Progenitor cell of endocrine pancreas (in vitro differentiated cells): ENCODE results near the gene SPTSSB. TPM values are rescaled to one million over a fixed set of nuclear protein-coding genes. Genes with fewer than 3 reads are reported as not detected.
A peak's percentile ranks its signal among the peaks of the same experiment; 100 is the strongest.

Experiments used
- DNase-seq: peaks from one replicate; pipeline ENCODE4 v3.0.0; 2021; ENCODE audit warnings: low spot score; ENCODE audit not compliant: unreplicated experiment
- H3K27ac Mint-ChIP-seq: 2 replicates; pipeline ENCODE4 v1.8.0; 2021; ENCODE audit warnings: mild to moderate bottlenecking, moderate library complexity, mixed read lengths
- H3K27me3 Mint-ChIP-seq: 2 replicates; pipeline ENCODE4 v1.8.0; 2021; ENCODE audit warnings: mixed read lengths
- H3K36me3 Mint-ChIP-seq: 2 replicates; pipeline ENCODE4 v1.8.0; 2022; ENCODE audit warnings: mixed read lengths; ENCODE audit not compliant: insufficient read depth
- H3K4me1 Mint-ChIP-seq: 2 replicates; pipeline ENCODE4 v1.8.0; 2021; ENCODE audit warnings: low read depth, mixed read lengths
- H3K4me3 Mint-ChIP-seq: 2 replicates; pipeline ENCODE4 v1.8.0; 2021; ENCODE audit warnings: low read depth, mild to moderate bottlenecking, moderate library complexity, mixed read lengths
- H3K9me3 Mint-ChIP-seq: 2 replicates; pipeline ENCODE4 v1.8.0; 2021; ENCODE audit warnings: low read depth, mixed read lengths
- total RNA-seq: library from RNA; stranded (reverse); gene quantifications from 2 replicates; pipeline ENCODE4 v1.2.1, GENCODE V29; 2021
- TF ChIP-seq, protein P1 (sequence below): fragments of 200-600 bp; sonication (generic); IDR thresholded peaks from one replicate; pipeline ENCODE4 v1.5.0; 2021; ENCODE audit warnings: antibody characterized with exemption, mild to moderate bottlenecking; ENCODE audit not compliant: unreplicated experiment

SPTSSB gene
- total RNA-seq, 1 donor from 2014 or later, result 30.1 TPM

DNA sequence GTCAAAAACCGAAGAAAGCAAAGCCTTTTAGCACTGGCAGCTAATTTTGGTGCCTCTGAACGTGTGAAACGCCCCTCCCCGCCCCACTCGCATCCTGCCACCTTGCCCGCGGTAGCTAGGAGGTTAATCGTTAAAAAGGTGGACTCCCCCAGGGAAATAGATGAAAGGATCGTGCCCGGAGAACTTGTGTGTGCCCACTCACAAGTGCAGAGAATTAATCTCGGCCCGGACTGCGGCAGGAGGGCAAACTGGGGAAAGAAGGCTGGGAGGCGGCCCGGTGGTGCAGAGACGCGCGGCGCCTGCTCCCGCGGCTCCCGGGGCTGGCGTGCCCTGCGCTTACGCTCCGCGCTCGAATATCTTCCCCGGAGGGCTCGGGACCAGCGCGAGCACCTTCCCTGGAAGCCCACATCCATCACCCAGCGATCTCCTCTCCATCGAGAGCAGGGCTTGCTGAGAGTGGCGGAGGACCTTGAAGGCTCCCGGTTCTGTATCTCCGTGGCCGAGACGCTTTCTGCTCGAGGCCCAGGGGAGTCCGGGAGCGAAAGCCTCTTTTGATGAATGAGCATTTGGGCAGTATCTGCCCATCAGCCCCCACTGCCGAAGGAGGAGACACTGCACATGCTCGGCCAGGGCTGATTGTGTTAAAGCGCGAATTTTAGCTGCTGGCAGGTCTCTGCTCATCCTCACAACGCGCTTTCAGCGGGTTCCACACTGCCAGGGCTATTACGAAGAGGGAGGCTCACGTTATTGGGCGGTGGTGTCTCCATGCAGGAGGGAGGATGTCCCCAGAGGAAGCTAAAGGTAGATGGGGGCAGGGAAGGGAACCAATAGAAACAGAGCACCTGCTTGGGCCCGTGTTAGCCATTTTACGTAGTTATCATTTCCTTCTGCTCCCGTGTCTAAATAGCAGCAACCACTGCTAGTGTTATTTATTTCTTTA, 1.3 kb upstream of the SPTSSB start:
- H3K36me3 Mint-ChIP-seq, result peaks cover 7% of the 10 kb centered on the region
- no peaks in the 10 kb centered on the region for H3K27me3 Mint-ChIP-seq
- H3K27ac Mint-ChIP-seq, result peak overlapping the region; percentile 94
- H3K9me3 Mint-ChIP-seq, result peaks cover 4% of the 10 kb centered on the region
- H3K4me1 Mint-ChIP-seq, result peaks cover 12% of the 10 kb centered on the region
- peak overlapping the region; percentile 83 for H3K4me3 Mint-ChIP-seq
- TF ChIP-seq, protein P1, sequence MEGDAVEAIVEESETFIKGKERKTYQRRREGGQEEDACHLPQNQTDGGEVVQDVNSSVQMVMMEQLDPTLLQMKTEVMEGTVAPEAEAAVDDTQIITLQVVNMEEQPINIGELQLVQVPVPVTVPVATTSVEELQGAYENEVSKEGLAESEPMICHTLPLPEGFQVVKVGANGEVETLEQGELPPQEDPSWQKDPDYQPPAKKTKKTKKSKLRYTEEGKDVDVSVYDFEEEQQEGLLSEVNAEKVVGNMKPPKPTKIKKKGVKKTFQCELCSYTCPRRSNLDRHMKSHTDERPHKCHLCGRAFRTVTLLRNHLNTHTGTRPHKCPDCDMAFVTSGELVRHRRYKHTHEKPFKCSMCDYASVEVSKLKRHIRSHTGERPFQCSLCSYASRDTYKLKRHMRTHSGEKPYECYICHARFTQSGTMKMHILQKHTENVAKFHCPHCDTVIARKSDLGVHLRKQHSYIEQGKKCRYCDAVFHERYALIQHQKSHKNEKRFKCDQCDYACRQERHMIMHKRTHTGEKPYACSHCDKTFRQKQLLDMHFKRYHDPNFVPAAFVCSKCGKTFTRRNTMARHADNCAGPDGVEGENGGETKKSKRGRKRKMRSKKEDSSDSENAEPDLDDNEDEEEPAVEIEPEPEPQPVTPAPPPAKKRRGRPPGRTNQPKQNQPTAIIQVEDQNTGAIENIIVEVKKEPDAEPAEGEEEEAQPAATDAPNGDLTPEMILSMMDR, result no peak
- peak; percentile 16 for DNase-seq

DNA sequence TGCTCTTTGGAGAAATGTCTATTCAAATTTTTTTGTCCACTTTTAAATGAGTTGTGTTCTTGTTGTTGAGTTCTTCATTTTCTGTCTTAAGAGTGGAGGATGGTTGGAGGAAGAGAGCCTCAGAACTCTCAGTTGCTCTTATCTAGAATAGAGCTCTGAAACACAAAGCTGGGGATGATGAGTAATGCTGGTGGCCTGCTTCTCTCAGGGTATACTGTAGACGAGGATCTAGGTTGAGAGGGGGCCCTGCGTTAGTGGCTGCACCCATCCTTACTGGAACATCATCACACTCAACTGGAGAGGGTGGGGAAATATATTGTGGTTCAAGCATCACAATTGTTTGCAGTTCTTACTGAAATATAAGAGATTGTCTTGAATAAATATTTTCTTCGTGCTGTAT, 1.8 kb downstream of the SPTSSB start:
- H3K4me3 Mint-ChIP-seq, result no peak overlapping the region
- DNase-seq, result no peak
- peaks cover 12% of the 10 kb centered on the region for H3K4me1 Mint-ChIP-seq

DNA sequence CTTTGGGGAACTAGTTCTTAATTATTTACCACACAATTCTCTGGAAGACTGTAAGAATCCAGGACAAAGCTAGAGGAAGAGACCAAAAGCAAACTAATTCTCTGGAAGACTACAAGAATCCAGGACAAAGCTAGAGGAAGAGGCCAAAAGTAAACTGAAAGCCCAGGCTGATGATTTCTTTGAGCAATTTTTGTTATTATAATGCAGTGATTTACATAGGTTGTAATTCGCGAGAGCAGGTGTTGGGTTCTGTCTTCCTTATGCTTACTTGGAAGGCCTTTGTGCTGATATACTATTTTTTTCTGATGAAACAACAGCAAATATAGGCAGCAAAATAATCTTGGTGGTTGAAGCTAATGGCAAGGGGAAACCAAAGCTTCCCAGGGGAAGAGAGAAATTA, 5.2 kb downstream of the SPTSSB start:
- no peak for DNase-seq
- Mint-ChIP-seq H3K9me3 (peaks cover 4% of the 10 kb centered on the region), H3K4me3 (no peak overlapping the region), H3K36me3 (peaks cover 7% of the 10 kb centered on the region), H3K4me1 (peaks cover 5% of the 10 kb centered on the region), H3K27ac (no peak overlapping the region), H3K27me3 (no peaks in the 10 kb centered on the region)
- TF ChIP-seq, protein P1, result no peak

More for the DNA sequence above, 1.8 kb downstream of the SPTSSB start:
- H3K27me3 Mint-ChIP-seq, result no peaks in the 10 kb centered on the region
- TF ChIP-seq, protein P1, result no peak
- peaks cover 4% of the 10 kb centered on the region for H3K9me3 Mint-ChIP-seq
- no peak overlapping the region for H3K27ac Mint-ChIP-seq
- peaks cover 7% of the 10 kb centered on the region for H3K36me3 Mint-ChIP-seq

DNA sequence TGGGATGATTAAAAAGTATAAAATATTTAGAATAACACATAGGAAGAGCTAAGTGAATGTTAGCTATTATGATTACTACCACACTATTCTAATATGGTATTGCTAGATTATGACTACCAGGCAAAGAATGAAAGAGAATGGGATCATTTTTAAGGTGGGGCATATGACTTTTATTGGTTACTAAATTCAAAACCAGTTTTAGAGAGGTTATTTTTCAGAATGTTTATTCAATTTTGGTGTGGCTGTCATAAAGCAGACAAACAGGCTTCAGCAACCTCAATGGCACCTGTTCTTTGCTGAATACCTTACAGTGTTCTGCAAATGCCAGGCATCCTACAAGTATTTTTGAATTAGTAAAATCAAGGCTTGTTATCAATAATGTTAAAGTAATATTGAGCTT, 12.8 kb downstream of the SPTSSB start:
- H3K27me3 Mint-ChIP-seq, result no peaks in the 10 kb centered on the region
- H3K27ac Mint-ChIP-seq, result no peak overlapping the region
- TF ChIP-seq, protein P1, result no peak
- peaks cover 11% of the 10 kb centered on the region for H3K36me3 Mint-ChIP-seq
- no peak overlapping the region for H3K4me3 Mint-ChIP-seq
- DNase-seq, result no peak
- H3K4me1 Mint-ChIP-seq, result no peaks in the 10 kb centered on the region
- no peaks in the 10 kb centered on the region for H3K9me3 Mint-ChIP-seq

DNA sequence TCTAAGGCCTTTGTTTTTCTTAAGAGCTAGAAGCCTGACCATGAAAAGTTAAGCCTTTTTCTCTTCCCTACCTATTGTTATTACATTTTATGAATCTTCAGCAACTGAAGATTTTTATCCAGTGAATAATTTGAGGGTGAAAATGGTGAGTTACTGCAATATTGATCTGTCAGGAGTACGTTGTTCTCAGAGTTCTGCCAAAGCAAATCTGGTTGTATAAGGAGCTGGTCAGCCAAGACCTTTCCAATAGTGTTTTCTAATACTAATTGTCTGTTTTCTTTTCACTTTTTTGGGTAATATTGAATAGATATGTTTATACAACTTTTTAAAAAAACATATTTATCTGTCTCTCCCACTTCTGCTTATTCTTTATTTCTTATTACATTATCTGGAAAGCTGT, 15.0 kb downstream of the SPTSSB start:
- TF ChIP-seq, protein P1, result no peak
- Mint-ChIP-seq H3K9me3 (no peaks in the 10 kb centered on the region), H3K4me3 (no peak overlapping the region), H3K36me3 (peaks cover 11% of the 10 kb centered on the region), H3K27ac (no peak overlapping the region), H3K4me1 (no peaks in the 10 kb centered on the region), H3K27me3 (no peaks in the 10 kb centered on the region)
- no peak for DNase-seq
